Thyroid gland (tissue), 4 donors: ENCODE measurements around the gene NUAK2. TPM values are rescaled to one million over a fixed set of nuclear protein-coding genes. Genes with fewer than 3 reads are reported as not detected.
"Not testable (repeated sequence)": the region's sequence is repeated elsewhere in the genome, so short reads cannot be mapped to it uniquely, and the experiment has no call there.

Experiments
- DNase-seq, 2 donors: peaks; one replicate each; pipeline ENCODE4 v3.0.0-alpha.2; 2019
- H3K27ac ChIP-seq, 3 donors: fragments of 200-600 bp; sonication (generic); 1 replicate in 2 of 3; 2 replicates in 1 of 3; pipeline ENCODE4 v1.5.1; 2016 to 2019; ENCODE audit warnings: mild to moderate bottlenecking in 1 of 3, moderate library complexity in 1 of 3
- H3K27me3 ChIP-seq: fragments of 200-600 bp; sonication (generic); one replicate; pipeline ENCODE4 v1.5.1; 2019
- H3K36me3 ChIP-seq, 2 donors: fragments of 200-600 bp; sonication (generic); one replicate each; pipeline ENCODE4 v1.5.1; 2016 to 2019
- H3K4me1 ChIP-seq, 2 donors: fragments of 200-600 bp; sonication (generic); one replicate each; pipeline ENCODE4 v1.5.1; 2017 to 2019
- H3K4me3 ChIP-seq, 3 donors: fragments of 200-600 bp; sonication (generic); replicated peaks in 1 of 3; 1 replicate in 2 of 3; 2 replicates in 1 of 3; pipeline ENCODE4 v1.5.1; 2016; ENCODE audit warnings: mild to moderate bottlenecking in 1 of 3
- H3K9me3 ChIP-seq: fragments of 200-600 bp; sonication (generic); one replicate; pipeline ENCODE4 v1.5.1; 2017
- CTCF ChIP-seq, 6 experiments: fragments of 200-600 bp in 3 of 6; fragments of 450-650 bp in 3 of 6; sonication (generic) in 3 of 6; IDR thresholded peaks; one replicate each; pipeline ENCODE4 v1.5.1; 2016 to 2019; ENCODE audit warnings: antibody characterized with exemption in 6 of 6, mild to moderate bottlenecking in 2 of 6, inconsistent platforms in 1 of 6, moderate library complexity in 1 of 6
- POLR2A ChIP-seq, 2 donors: fragments of 450-650 bp; IDR thresholded peaks; one replicate each; pipeline ENCODE4 v1.6.1; 2017; ENCODE audit warnings: antibody characterized with exemption in 2 of 2, mild to moderate bottlenecking in 2 of 2, moderate library complexity in 1 of 2
- WGBS, 2 donors: methylation state at CpG; one replicate each; pipeline ENCODE4 v1.1.5; 2017; 5-methylcytosine and 5-hydroxymethylcytosine counted together
- intact Hi-C: fragments of 100-400 bp; cut with DNase I; formaldehyde crosslinking; loops from one replicate; pipeline ENCODE4 v1.15.1; 2023
- total RNA-seq, 4 donors: library from RNA; depleted of rRNA; stranded (reverse); fragments of >200 nt; gene quantifications; one replicate each; pipeline ENCODE4 v1.2.3, GENCODE V29; 2016

Gene NUAK2
- 10 to 100 TPM; 16.8 to 41.0 (median 26.8) TPM for total RNA-seq

- peak within 1 kb of the TSS; percentile 94 to 97 (median 97) for H3K27ac ChIP-seq
- peak; percentile 77 to 99 for TF ChIP-seq POLR2A (IDR thresholded peaks at IDR 0.05)
- TF ChIP-seq CTCF (IDR thresholded peaks at IDR 0.05), result peak in 1 of 6 experiments; percentile 22
- H3K9me3 ChIP-seq, result no peaks in the 10 kb centered on the region
- intact Hi-C loops, result no loop called here
- 1% methylated on average over 35 to 41 of the region's 75 CpGs for WGBS, 2 donors
- DNase-seq, result peak; percentile 98 to 99
- H3K4me3 ChIP-seq, result peak within 1 kb of the TSS; percentile 87 to 98 (median 97)
- no peaks in the 10 kb centered on the region for H3K27me3 ChIP-seq
- H3K4me1 ChIP-seq, result peaks cover 33 to 46% of the 10 kb centered on the region in 2 donors
- no peaks in the 10 kb centered on the region for H3K36me3 ChIP-seq
These were observed at the start of gene NUAK2 for GRCh38 chr1:205321162-205321958. Gene NUAK2, minus strand, starts transcription at chr1:205321745. Its CDS starts 117 bp downstream, at chr1:205321628.

- Histone ChIP-seq H3K27me3 (no peaks in the 10 kb centered on the region), H3K36me3 (no peaks in the 10 kb centered on the region), H3K27ac (peak overlapping the region in 2 of 3 donors; percentile 46 to 71)
These were observed 49.2 kb upstream of the NUAK2 start for GRCh38 chr1:205370780-205371179.

GRCh38 chr1:205369701-205370123 is 48.2 kb upstream of the NUAK2 start:
- DNase-seq, result peak; percentile 70 to 80
- Histone ChIP-seq H3K4me3 (no peak overlapping the region), H3K27ac (peak overlapping the region; percentile 46 to 71 (median 64)), H3K9me3 (no peaks in the 10 kb centered on the region), H3K36me3 (no peaks in the 10 kb centered on the region), H3K4me1 (peaks cover 33 to 62% of the 10 kb centered on the region in 2 donors), H3K27me3 (no peaks in the 10 kb centered on the region)
- intact Hi-C loops, result no loop called here
- no peak for TF ChIP-seq CTCF (IDR thresholded peaks at IDR 0.05)
- no peak for TF ChIP-seq POLR2A (IDR thresholded peaks at IDR 0.05)
- WGBS, 2 donors, result 26 to 32% methylated on average over 3 of the region's 3 CpGs

More at GRCh38 chr1:205370780-205371179, 49.2 kb upstream of the NUAK2 start:
- H3K9me3 ChIP-seq, result no peaks in the 10 kb centered on the region
- H3K4me3 ChIP-seq, result no peak overlapping the region
- intact Hi-C loops, result no loop called here
- DNase-seq, result no peak
- peaks cover 41 to 71% of the 10 kb centered on the region in 2 donors for H3K4me1 ChIP-seq
- TF ChIP-seq POLR2A (IDR thresholded peaks at IDR 0.05), result no peak
- TF ChIP-seq CTCF (IDR thresholded peaks at IDR 0.05), result no peak

GRCh38 chr1:205368478-205368877 is 46.9 kb upstream of the NUAK2 start:
- Histone ChIP-seq H3K36me3 (no peaks in the 10 kb centered on the region), H3K9me3 (no peaks in the 10 kb centered on the region), H3K27ac (peak overlapping the region in 1 of 3 donors; percentile 46), H3K4me3 (no peak overlapping the region), H3K4me1 (peaks cover 21 to 50% of the 10 kb centered on the region in 2 donors), H3K27me3 (no peaks in the 10 kb centered on the region)
- no peak for DNase-seq
- TF ChIP-seq CTCF (IDR thresholded peaks at IDR 0.05), result no peak
- no peak for TF ChIP-seq POLR2A (IDR thresholded peaks at IDR 0.05)
- WGBS, 2 donors, result 97% methylated on average over 6 of the region's 6 CpGs
- intact Hi-C loops, result no loop called here

GRCh38 chr1:205365945-205366463 is 44.5 kb upstream of the NUAK2 start:
- no peaks in the 10 kb centered on the region for H3K36me3 ChIP-seq
- H3K27ac ChIP-seq, result no peak overlapping the region
- peaks cover 5 to 30% of the 10 kb centered on the region in 2 donors for H3K4me1 ChIP-seq
- DNase-seq, result peak in 1 of 2 donors; percentile 31
- intact Hi-C loops, result no loop called here
- no peak for TF ChIP-seq POLR2A (IDR thresholded peaks at IDR 0.05)
- TF ChIP-seq CTCF (IDR thresholded peaks at IDR 0.05), result no peak
- 39 to 41% methylated on average over 7 to 8 of the region's 8 CpGs for WGBS, 2 donors
- no peaks in the 10 kb centered on the region for H3K9me3 ChIP-seq
- H3K4me3 ChIP-seq, result no peak overlapping the region
- no peaks in the 10 kb centered on the region for H3K27me3 ChIP-seq

- H3K9me3 ChIP-seq, H3K36me3 ChIP-seq, DNase-seq, H3K4me3 ChIP-seq, H3K27ac ChIP-seq, intact Hi-C loops, H3K27me3 ChIP-seq: not testable (repeated sequence)
- H3K4me1 ChIP-seq, result peaks cover 5 to 21% of the 10 kb centered on the region in 2 donors
- WGBS, 2 donors, result 90 to 92% methylated on average over 8 of the region's 8 CpGs
These were observed 43.5 kb upstream of the NUAK2 start for GRCh38 chr1:205365086-205365485.
